T-helper 2 cell treated with Interferon-gamma antibody and Interleukin-4, amounts not matched to agents 100 ng/mL and 5 ng/mL, for 36 hours (primary cell): ENCODE measurements around the gene POU2F3. TPM values are rescaled to one million over a fixed set of nuclear protein-coding genes. Genes with fewer than 3 reads are reported as not detected.

Experiments
- total RNA-seq: library from RNA; stranded (reverse); gene quantifications from 2 replicates; pipeline ENCODE4 v1.2.3, GENCODE V29; 2022

The POU2F3 gene
- total RNA-seq, 1 donor from 2014 or later, result not detected

Other genes with a start within 250 kb of the POU2F3 start
- gene TRIM29, start 102.0 kb upstream of the POU2F3 start, total RNA-seq, result not detected in 2 replicates
- 2.3 and 2.7 TPM in 2 replicates for gene OAF, start 29.1 kb upstream of the POU2F3 start, total RNA-seq
- gene TLCD5, start 85.2 kb downstream of the POU2F3 start, total RNA-seq, result 0.27 and 0.50 TPM in 2 replicates
- gene ARHGEF12, start 96.3 kb downstream of the POU2F3 start, total RNA-seq, result 9.6 TPM in 2 replicates